Retina (tissue), 1 donor: ENCODE data around the gene ABCB11.
"Not testable (repeated sequence)": the region's sequence is repeated elsewhere in the genome, so short reads cannot be mapped to it uniquely, and the experiment has no call there.

Source experiments
- DNase-seq: peaks from one replicate; pipeline ENCODE4 v3.0.0-alpha.2; 2016

ABCB11 gene

DNA sequence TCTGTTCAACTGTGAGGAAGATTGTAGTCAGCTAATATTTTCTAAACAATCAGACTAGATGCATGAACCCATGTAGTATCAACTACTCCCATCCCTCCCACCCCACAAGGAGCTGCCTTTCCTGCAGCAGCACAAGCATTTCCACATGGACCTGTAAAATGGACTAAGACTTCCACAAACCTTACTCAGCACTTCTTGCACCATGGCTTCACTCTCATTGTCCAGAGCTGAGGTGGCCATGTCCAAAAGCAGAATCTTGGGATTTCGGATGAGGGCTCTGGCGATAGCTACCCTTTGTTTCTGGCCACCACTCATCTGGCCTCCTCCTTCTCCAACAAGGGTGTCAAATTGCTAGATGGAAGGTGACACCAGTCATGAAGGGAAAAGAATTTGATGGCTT, 61.3 kb downstream of the ABCB11 start:
- DNase-seq, result no peak

DNA sequence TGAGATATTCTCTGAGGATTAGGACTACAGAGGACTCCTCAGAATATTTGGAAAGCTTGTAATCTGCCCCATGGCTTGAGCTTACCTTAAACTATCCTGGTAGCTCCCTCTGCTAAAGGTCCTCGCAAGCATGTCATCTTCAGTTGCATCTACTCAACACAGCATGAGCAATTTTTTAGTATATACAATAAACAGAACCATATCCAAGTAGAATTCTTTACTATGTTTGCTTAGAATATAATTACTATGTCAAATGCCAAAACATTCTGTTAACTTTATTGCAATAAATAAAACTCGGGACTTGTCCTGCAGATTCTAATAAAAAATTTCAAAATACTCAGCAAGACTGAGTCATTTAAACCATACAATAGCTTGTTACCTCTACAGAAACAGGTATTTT, 62.8 kb downstream of the ABCB11 start:
- DNase-seq, result no peak

DNA sequence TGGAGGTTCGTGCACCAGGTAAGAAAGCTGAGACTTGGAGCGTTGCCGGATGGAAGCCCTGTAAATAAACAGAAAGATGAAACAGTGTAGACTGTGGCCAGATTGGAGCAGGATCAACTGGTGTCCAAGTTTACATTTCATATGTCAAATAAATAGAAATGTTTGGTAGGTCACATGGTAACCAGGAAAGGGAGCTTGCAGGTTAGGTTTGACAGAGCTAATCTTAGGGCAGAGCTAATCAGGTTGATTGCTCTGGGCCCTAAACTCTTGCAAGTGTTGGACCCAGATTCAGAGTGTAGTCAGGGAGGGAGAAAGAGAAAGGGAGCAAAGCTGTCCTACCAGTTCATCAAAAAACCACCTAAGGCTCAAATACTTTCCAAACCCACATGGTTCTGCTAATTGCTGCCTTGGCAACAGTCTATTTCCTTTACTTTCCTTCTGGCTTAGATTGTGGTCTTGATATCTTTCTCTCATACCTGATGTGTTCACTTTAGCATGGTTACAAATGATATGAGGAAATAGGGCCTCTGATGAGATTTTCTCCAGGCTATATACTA, 66.8 kb downstream of the ABCB11 start:
- no peak for DNase-seq

DNA sequence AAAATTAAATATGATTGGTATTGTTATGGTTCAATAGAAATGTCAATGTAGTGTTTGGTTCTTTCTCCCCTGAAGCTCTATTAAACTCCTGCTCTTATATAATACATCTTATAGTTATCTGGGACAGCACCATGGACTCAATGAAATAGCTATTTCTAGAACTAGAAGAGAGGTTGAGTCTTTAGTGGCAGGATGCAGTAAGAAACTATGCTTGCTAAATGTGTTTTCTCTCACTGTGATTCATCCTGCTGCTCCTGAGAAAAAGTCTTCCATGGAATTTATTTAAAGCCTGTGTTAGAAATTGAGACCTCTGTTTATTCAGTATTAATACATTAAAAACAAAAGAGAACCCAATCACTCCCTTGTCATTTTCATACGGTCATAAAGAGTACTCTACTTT, 68.5 kb downstream of the ABCB11 start:
- no peak for DNase-seq

DNA sequence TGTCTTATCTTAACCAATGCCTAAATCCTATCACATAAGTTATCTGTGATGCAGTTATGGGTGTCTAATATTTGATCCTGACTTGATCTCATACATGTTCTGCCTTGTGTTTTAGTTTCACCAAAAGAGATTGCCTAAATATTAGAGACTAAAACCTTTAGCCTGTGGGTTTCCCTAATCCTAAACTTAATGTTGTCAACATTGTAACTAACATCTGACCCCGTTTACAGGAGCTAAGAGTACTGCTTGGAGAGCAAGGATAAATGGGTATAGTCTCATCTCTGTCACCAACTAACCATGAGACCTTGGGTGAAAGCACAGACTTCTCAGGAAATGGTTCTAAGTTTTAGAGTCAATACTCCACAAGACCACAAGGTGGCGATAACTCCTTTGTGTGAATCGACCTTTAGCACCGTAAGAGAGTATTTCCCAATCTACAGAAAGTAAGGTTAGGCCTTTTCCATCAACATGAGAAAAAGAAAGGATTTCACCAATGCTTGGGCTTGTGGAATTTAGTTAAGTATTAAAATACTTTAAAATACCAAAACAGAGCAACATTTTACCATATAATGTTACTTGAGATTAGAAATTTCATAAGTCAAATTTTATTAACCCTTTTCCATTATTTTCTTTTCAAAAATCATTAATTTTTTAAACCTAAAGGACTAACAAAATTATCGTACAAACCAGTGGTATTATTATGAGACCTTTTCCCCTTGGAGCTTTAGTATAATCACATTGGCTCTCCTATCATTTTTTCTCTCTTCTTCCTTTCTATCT, 69.5 kb downstream of the ABCB11 start:
- peak; percentile 67 for DNase-seq

DNA sequence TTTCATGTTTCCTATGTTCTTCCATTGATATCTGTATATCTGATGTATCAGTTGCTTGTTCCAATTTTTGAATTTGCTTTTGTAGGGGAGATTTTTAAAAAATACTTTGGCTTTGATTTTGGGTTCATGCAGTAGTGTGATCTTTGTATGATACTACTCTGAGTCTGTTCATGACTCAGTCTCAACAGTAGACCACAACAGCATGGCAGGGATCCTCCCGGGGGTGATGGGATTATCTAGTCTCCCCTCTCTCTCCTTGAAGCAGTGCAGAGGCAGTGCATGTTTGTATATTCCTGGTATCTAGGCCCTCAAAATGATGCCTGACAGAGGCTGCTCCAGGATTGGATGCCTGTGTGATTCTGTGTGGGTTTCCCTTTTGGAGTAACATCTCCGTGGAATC, 74.7 kb downstream of the ABCB11 start:
- no peak for DNase-seq

DNA sequence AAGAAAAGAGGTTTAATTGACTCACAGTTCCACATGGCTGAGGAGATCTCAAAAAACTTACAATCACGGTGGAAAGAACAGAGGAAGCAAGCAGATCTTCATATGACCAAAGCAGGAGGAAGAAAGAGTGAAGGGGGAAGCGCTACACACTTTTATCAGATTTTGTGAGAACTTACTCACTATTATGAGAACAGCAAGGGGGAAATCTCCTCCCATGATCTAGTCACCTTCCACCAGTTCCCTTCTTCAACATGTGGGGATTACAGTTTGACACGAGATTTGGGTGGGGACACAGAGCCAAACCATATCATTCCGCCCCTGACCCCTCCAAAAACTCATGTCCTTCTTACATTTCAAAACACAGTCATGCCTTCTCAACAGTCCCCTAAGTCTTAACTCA, 75.8 kb downstream of the ABCB11 start:
- no peak for DNase-seq

DNA sequence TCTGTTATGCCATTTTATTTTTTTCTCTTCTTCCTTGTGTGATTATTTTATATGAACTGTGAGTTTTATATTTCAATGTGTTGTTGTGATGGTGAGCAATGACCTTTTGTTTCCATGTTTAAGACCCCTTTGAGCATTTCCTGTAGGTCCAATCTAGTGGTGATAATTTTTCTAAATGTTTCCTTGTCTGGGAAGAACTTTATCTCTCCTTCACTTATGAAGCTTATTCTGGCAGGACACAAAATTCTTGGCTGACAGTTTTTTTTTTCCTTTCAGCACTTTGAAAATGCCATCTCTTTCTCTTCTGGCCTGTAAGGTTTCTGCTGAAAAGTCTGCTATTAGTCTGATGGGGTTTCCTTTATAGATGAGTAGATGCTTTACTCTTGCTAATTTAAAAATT, 76.9 kb downstream of the ABCB11 start:
- no peak for DNase-seq

DNA sequence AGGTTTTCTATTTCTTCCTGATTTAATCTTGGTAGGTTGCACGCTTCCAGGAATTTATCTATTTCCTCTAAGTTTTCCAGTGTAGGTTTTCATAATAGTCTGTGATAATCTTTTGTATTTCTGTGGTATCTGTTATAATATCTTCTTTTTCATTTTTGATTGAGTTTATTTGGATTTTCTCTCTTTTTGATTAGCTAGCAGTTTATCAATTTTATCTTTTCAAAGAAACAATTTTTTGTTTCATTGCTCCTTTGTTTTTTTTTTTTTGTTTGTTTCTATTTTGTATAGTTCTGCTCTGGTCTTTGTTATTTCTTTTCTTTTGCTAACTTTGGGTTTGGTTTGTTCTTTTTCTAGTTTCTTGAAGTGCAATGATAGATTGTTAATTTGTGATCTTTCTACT, 78.7 kb downstream of the ABCB11 start:
- DNase-seq, result no peak

DNA sequence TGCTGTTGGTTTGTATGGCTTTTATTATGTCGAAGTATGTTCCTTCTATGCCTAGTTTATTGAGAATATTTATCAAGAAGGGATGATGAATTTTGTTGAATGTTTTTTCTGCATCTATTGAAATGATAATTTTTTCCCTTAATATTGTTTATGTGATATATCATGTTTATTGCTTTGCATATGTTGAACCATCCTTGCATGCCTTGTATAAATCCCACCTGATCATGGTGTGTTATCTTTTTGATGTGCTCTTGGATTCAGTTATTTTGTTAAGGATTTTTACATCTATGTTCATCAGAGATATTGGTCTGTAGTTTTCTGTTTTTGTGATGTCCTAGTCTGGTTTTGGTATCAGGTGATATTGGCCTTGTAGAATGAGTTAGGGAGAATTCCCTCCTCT, 79.3 kb downstream of the ABCB11 start:
- DNase-seq, result no peak

DNA sequence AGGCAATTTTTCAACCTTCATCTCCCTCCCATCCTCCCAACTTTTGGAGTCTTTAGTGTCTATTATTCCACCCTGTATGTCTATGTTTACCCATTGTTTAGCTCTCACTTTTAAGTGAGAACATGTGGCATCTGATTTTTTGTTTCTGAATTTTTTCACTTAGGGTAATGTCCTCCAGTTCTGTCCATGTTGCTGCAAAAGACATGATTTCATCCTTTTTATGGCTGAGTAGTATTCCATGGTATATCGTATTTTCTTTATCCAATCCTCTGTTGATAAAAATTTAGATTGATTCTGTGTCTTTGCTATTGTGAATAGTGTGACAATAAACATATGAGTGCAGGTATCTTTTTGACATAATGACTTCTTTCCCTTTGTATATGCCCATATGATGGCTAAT, 81.8 kb downstream of the ABCB11 start:
- no peak for DNase-seq

DNA sequence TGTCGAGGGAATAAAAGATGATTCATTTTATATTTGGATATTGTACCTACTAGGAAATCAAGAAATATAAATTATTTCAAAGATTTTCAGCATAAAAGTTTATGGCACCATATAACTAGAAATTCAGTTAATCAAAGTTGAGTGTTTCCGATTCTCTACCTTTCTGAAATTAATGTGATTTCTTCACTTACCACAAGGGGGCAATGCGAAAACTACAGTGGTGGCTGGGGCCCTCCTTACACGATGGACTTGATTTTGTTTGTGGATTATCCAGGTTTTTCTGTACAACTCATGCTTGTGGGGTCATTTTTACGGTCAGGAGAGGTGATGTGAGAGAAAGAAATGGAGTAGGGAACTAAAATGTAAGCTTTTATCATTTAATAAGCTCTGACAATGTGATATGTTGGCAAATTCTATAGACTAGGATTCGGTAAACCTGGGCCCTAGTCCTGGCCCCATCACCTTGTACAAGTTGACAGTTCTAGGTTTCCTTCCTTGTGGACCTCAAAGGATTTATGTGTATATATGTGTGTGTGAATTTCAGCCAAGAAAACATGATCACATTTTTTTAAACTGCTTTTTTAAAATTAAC, 82.4 kb downstream of the ABCB11 start:
- DNase-seq, result no peak

DNA sequence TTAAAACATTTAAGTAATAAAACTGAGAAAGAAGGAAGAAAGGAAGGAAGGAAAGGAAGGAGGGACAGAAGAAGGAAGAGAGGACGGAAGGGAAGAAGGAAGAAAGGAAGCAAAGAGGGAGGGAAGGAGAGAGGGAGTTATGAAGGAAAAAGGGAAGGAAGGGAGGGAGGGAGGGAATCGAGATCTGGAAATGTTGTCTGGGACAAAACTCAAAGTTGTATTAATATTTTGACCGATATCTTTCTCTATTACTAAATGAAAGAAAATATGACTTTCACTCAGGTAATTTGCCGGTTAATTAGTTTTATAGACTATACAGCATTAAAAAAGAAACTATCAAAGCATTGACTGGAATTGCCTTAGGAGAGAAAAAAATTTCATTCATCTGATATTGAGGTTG, 85.6 kb downstream of the ABCB11 start:
- no peak for DNase-seq

DNA sequence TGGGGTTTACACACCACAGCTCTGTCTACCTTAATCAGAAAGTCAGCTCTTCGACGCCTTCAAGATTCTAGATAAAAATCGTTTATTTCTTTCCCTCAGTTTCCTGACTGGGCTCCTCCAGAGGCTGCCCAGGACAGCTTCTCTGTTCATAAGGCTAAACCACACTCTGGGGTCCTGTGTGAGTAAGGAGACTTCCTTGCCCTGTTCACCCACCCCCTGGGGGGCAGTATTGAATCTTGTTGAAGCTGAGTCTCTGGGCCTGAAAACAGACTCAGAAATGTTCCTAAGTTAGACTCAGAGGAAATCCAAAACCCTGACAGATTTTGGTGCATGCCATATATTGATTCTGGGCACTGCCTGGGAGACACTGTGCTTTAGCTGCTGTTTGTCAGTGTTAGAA, 87.1 kb downstream of the ABCB11 start:
- no peak for DNase-seq

DNA sequence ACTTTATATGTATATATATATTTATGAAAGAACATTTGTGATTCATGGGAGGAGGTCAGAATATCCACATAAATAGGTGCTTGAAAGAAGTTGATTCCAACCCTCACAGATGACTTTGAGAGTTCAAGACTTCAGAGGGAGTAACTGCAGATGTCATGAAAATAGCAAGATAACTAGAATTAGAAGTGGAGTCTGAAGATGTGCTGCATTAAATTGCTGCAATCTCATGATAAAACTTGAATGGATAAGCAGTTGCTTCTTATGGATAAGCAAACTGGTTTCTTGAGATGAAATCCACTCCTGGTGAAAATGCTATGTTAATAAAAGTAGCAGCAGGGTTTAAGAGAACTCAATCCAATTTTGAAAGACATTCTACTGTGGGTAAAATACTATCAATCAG, 89.8 kb downstream of the ABCB11 start:
- no peak for DNase-seq

DNA sequence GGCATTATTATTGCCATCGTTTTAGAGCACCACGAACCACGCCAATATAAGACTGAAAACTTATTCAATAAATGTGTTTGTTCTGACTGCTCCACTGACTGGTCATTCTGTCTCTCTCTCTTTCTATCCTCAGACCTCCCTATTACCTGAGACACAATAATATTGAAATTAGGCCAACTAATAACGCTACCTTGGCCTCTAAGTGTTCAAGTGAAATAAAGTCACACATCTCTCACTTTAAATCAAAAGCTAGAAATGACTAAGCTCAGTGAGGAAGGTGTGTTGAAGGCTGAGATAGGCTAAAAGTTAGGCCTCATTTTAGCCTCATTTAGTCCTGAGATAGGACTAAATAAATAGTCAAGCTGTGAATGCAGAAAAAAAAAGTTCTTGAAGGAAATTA, 91.2 kb downstream of the ABCB11 start:
- DNase-seq, result no peak

DNA sequence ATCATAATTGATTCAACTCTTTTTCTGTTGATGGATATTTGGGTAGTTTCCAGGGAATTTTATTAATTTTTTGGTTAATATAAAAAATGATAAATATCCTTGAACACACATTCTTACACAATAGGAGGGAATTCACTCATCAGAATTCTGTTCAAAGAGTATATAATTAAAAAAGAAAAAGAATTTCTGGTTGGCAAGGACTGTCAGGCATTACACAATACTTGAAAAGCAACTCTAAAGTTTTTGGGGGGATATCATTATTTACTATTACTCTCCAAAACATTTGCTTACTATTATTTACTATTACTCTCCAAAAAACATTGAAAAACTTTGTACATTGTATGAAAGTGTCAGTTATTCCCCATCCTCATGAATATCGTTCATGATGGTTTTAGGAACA, 92.1 kb downstream of the ABCB11 start:
- DNase-seq, result no peak

DNA sequence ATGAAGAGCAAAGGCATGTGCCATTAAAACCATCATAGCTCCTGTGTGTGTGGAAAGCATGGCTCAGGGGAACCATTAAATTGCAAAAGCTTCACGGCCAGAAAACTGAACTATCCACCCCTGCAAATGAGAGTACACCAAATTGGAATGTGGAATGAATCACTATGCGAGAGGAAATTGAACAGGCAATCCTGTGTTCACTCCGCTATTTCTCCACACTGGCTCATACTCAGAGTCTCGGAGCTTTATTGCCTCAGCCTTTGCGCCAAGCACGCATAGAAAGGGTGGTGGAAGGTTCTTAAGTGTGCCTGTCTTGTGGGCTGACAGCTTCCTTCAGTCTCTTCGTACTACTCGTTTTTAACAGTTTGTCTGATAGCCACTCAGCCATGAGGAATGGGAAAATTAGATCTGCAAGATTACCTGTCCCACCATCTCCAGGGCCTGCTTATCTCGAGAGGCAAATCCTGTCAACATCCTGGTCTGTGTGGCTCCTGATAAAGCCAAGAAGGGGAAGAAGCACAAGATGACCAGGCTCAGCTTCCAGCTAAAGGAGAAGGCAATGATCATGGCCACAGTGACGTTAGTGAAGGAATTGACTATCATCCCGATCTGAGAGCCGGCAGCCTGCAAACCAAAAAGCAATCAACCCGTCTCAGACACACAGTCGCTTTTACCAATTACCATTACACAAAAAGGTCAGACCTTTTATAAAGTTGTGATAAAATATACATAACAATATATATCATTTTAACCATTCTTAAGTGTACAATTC, 95.1 kb downstream of the ABCB11 start:
- no peak for DNase-seq

DNA sequence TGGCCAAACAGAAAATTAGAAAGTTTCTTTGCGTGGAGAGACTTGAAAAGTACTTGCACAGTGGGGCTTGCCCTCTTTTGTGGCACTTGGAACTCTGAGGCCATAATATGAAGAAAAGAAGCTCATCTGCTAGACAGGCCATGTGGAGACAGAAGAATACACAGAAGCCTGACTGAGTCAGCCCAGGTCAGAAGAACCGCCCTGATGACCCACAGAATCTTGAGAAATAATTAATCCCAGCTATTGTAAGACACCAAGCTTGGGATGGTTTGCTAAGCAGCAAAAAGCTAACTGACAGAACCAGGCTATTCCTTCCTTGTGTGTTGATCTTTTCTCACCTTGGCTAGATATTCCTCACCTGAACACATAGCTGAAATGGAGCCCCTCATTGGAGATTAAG, 96.3 kb downstream of the ABCB11 start:
- no peak for DNase-seq

DNA sequence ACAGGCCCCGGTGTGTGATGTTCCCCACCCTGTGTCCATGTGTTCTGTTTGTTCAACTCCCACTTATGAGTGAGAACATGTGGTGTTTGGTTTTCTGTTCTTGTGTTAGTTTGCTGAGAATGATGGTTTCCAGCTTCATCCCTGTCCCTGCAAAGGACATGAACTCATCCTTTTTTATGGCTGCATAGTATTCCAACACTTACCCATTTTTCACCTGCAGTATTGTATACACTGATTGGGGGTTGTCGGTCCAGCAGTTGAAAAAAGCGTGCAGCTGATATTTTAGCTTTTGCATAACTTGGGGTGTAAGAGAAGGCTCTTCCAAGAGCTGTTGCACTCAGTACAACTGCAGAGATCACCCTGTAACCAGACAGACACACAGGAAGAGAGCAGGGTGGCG, 99.0 kb downstream of the ABCB11 start:
- not testable (repeated sequence) for DNase-seq

DNA sequence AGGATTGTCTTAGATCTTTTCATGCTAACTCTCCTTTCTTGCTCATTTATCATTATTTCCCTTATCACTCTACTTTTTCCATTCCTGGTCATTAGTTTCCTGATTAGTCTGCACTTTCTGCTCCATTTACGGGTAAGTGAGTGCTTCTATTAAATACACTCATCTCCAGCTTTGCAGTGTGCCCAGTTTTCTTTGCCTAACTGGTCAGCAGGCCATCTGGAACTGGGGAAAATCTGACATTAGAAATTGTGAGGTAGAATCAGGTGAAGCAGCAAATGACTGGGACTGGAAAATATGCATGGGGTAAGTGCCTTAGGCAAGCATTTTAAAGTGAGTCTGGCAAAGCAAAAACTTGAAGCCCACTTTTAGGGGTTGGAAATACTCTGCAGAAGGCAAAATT, 100.9 kb downstream of the ABCB11 start:
- DNase-seq, result no peak

DNA sequence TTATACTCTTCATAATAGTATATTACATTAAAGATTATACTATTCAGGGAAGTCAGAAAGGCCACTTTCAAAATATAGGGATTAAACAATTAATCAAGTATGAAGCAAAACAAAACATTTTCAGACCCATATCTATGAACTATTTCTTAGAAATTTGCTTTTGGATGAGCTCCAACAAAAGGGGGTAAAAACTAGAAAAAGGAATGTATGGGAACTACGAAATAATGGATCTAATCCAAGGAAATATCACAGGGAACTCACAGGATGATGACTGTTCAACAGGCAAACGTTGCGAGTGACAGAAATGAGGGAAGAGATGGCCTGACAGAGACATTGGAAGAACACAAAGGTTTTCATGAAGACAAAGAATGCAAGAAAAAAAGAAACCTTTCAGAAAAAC, 102.1 kb downstream of the ABCB11 start:
- DNase-seq, result no peak

DNA sequence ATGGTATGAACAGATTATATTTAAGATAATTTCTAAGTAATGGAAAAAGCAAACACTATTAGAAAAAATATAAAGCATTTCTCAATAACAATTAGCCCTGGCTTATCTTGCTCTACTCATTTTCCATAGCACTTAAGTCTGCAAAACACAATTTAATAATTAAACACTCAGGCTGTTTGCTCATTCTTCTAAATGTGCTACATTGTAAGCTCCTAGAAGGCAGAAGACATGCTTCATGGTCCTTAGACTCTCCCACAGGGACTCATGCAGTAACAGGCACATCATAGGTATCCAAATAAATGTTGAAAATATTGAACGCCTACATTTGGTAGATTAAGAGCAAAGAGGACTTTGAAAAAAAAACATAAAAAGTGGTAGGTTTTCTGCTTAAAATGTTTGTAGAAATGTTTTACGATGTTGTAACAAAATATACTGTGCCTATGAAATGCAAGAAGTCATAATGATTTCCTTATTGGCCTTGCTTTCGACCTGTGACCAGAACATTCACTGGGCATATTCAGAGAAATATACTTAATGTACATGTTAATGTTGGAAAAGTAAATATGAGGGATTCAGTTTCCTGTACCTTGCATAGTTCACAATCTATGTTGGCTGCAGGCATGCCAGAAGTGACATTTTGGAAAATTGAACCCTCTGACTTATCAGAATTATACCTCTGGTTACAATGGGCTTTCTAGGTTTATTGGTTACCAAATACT, 102.9 kb downstream of the ABCB11 start:
- DNase-seq, result no peak
